ENCODE results near the gene ALPP.

The ALPP gene

DNA sequence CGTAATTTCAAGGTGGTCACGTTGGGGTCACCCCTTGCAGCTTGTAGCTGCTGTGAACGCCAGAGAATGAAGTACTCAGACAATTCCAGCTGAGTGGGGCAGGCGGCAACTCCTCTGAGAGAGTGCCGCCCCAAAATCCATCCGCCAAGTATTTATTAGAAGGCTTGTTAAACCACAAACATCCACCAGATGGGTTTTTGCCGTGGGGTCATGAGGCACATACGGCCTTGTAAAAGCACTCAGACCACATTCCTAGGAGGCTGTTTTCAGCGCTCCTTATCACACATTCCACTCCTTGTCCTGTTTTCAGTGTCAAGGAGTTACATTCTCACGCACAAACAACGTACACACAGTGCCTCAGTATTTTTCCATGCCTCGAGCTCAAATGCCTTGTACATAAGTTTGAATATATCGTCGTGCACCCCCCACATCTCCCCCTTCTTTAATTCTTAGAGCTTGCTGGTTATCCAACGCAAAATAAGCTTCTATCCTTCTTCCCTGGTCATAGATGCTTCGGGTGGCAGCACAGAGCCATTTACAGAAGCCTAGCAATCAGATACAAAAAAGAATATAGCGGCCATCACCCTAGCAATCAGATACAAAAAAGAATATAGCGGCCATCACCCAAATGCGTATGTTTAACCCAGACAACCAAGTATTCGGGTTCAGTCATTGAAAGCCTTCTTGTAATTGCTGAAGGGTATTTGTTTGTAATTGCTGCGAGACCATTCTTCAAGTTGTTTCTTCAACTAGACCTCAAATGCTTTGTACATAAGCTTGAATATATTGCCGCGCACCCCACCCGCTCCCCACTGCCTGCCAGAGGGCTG, 7.3 kb downstream of the ALPP start:
- Histone ChIP-seq H3K36me3 (ENCODE audit: low read length) (no peaks in the 10 kb centered on the region), H3K79me2 (ENCODE audit: insufficient read depth, low read length) (no peaks in the 10 kb centered on the region), H3K9me3 (ENCODE audit: insufficient read depth, low read length) (no peaks in the 10 kb centered on the region), H4K20me1 (ENCODE audit: low read depth, low read length) (no peaks in the 10 kb centered on the region), H3K4me3 (ENCODE audit: insufficient read depth, low read length, poor library complexity, severe bottlenecking) (no peak overlapping the region), H3F3A (ENCODE audit: insufficient read depth) (no peaks in the 10 kb centered on the region), H3K9me2 (replicated peaks; ENCODE audit: insufficient read depth, low read length) (no peaks in the 10 kb centered on the region), H3K4me2 (ENCODE audit: low read depth, low read length, poor library complexity, severe bottlenecking) (no peak overlapping the region), H3K9ac (ENCODE audit: low read length) (no peak overlapping the region), H3K27me3 (ENCODE audit: low read length) (no peaks in the 10 kb centered on the region), H2AFZ (ENCODE audit: low read depth, low read length, severe bottlenecking) (no peak overlapping the region), H3K27ac (ENCODE audit: low read depth, low read length) (no peak overlapping the region)
- TF ChIP-seq, protein P1, sequence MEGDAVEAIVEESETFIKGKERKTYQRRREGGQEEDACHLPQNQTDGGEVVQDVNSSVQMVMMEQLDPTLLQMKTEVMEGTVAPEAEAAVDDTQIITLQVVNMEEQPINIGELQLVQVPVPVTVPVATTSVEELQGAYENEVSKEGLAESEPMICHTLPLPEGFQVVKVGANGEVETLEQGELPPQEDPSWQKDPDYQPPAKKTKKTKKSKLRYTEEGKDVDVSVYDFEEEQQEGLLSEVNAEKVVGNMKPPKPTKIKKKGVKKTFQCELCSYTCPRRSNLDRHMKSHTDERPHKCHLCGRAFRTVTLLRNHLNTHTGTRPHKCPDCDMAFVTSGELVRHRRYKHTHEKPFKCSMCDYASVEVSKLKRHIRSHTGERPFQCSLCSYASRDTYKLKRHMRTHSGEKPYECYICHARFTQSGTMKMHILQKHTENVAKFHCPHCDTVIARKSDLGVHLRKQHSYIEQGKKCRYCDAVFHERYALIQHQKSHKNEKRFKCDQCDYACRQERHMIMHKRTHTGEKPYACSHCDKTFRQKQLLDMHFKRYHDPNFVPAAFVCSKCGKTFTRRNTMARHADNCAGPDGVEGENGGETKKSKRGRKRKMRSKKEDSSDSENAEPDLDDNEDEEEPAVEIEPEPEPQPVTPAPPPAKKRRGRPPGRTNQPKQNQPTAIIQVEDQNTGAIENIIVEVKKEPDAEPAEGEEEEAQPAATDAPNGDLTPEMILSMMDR (IDR thresholded peaks at IDR 0.05; ENCODE audit: insufficient read depth, low read length, poor library complexity, severe bottlenecking) = no peak
- TF ChIP-seq EZH2phosphoT487 (conservative IDR thresholded peaks at IDR 0.05; ENCODE audit: low read length) = no peak

DNA sequence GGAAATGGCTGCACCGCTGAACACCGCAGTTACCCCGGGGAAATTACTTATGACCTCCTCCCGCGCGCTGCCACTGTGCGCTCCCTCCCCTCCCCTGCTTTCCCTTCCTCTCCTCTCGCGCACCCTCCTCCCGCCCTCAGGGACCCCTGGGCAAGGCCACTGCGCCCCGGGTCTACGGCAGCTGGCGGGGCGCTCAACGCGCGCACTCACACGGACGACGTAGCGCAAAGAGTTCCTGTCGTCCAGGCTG, 7.9 kb downstream of the ALPP start:
- no peak overlapping the region for H3K27ac ChIP-seq (ENCODE audit: low read depth, low read length)
- no peak overlapping the region for H3K4me3 ChIP-seq (ENCODE audit: insufficient read depth, low read length, poor library complexity, severe bottlenecking)
- H3K9me3 ChIP-seq (ENCODE audit: insufficient read depth, low read length) = no peaks in the 10 kb centered on the region
- no peaks in the 10 kb centered on the region for H3F3A ChIP-seq (ENCODE audit: insufficient read depth)
- H3K9me2 ChIP-seq (replicated peaks; ENCODE audit: insufficient read depth, low read length) = no peaks in the 10 kb centered on the region
- H3K79me2 ChIP-seq (ENCODE audit: insufficient read depth, low read length) = no peaks in the 10 kb centered on the region
- no peaks in the 10 kb centered on the region for H4K20me1 ChIP-seq (ENCODE audit: low read depth, low read length)
- H3K9ac ChIP-seq (ENCODE audit: low read length) = no peak overlapping the region
- no peaks in the 10 kb centered on the region for H3K36me3 ChIP-seq (ENCODE audit: low read length)
- TF ChIP-seq EZH2phosphoT487 (conservative IDR thresholded peaks at IDR 0.05; ENCODE audit: low read length) = no peak
- TF ChIP-seq, protein P1 (IDR thresholded peaks at IDR 0.05; ENCODE audit: insufficient read depth, low read length, poor library complexity, severe bottlenecking) = no peak
- no peak overlapping the region for H3K4me2 ChIP-seq (ENCODE audit: low read depth, low read length, poor library complexity, severe bottlenecking)
- H3K27me3 ChIP-seq (ENCODE audit: low read length) = no peaks in the 10 kb centered on the region
- H2AFZ ChIP-seq (ENCODE audit: low read depth, low read length, severe bottlenecking) = no peak overlapping the region

DNA sequence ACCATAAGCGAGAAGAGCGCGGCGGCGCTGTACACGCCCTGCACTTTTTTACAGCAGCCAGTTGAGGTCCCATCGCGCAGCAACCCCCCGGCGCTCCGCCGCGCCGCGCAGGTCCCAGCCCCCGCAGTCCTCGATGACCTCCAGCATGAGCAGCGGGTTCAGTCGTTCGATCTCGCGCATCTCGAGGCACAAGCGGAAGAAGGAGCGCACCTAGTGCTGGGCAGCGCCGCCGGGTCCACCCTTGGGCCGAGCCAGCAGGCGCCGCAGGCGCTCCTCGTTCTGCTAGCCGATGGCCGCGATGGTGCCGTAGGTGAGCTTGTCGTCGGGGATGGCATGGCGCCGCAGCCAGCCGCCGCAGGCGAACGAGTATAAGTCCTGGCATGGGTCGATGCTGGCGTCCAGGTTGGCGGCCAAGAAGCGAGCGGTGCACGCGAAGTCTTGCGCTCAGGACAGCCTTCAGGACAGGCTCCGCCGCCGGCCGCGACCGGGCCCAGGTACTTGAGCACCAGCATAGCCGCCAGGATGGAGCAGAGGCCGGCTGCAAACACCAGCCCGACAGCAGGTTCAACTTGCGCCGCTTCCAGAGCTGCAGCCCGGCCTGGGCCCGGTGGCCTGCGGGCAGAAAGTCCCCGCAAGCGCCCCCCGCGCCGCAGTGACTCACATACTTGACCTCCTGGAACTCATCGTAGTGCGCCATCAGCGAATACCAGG, 8.3 kb downstream of the ALPP start:
- Histone ChIP-seq H3K36me3 (ENCODE audit: low read length) (no peaks in the 10 kb centered on the region), H3K9me3 (ENCODE audit: insufficient read depth, low read length) (no peaks in the 10 kb centered on the region), H3K9ac (ENCODE audit: low read length) (no peak overlapping the region), H3F3A (ENCODE audit: insufficient read depth) (no peaks in the 10 kb centered on the region), H2AFZ (ENCODE audit: low read depth, low read length, severe bottlenecking) (no peak overlapping the region), H3K9me2 (replicated peaks; ENCODE audit: insufficient read depth, low read length) (no peaks in the 10 kb centered on the region), H3K4me2 (ENCODE audit: low read depth, low read length, poor library complexity, severe bottlenecking) (no peak overlapping the region), H3K27me3 (ENCODE audit: low read length) (no peaks in the 10 kb centered on the region), H4K20me1 (ENCODE audit: low read depth, low read length) (no peaks in the 10 kb centered on the region), H3K4me3 (ENCODE audit: insufficient read depth, low read length, poor library complexity, severe bottlenecking) (no peak overlapping the region), H3K27ac (ENCODE audit: low read depth, low read length) (no peak overlapping the region), H3K79me2 (ENCODE audit: insufficient read depth, low read length) (no peaks in the 10 kb centered on the region)
- TF ChIP-seq EZH2phosphoT487 (conservative IDR thresholded peaks at IDR 0.05; ENCODE audit: low read length) = no peak
- TF ChIP-seq, protein P1 (IDR thresholded peaks at IDR 0.05; ENCODE audit: insufficient read depth, low read length, poor library complexity, severe bottlenecking) = no peak

Measured in SU-DHL-6 (cell line).